ENCODE measurements around the gene TAF15. TPM values are rescaled to one million over a fixed set of nuclear protein-coding genes. Genes with fewer than 3 reads are reported as not detected.

TAF15 gene
- total and polyA plus RNA-seq, 3 experiments from 2014 or later = 21.5 to 291 (median 274) TPM

GRCh38 chr17:35847633-35848373 is 38.5 kb downstream of the TAF15 start:
- H3K27me3 ChIP-seq (ENCODE audit: insufficient read depth, low read length, poor library complexity, severe bottlenecking) = no peaks in the 10 kb centered on the region
- H3K4me1 ChIP-seq (ENCODE audit: insufficient read depth, low read length) = peaks cover 6% of the 10 kb centered on the region
- H3K9me3 ChIP-seq (ENCODE audit: low read length) = no peaks in the 10 kb centered on the region
- no peak overlapping the region for H3K4me3 Mint-ChIP-seq
- no peak for DNase-seq
- peaks cover 7 to 68% (median 21%) of the 10 kb centered on the region in 3 donors for H3K36me3 Mint-ChIP-seq
- H3K27ac Mint-ChIP-seq = peak overlapping the region; percentile 4 to 87 (median 58)
- H3K4me1 Mint-ChIP-seq = peaks cover 17 to 26% (median 24%) of the 10 kb centered on the region in 3 donors
- ChIA-PET CTCF (interaction anchor here (1.1 to 4.8 kb wide), 13 partner anchors 10 to 302 kb away, joined by 3 to 44 read pairs (median 5); no protein-coding TSS in a partner anchor), POLR2A (interaction anchor here (0.6 to 1.0 kb wide), 2 partner anchors 38 to 86 kb away, joined by 3 read pairs; no protein-coding TSS in a partner anchor)
- H3K36me3 ChIP-seq (ENCODE audit: insufficient read depth, low read length) = peaks cover 39% of the 10 kb centered on the region
- no peaks in the 10 kb centered on the region for H3K27me3 Mint-ChIP-seq
- H3K9me3 Mint-ChIP-seq = no peaks in the 10 kb centered on the region
- H3K27ac ChIP-seq (ENCODE audit: low read depth, low read length) = no peak overlapping the region
- no peak overlapping the region for H3K4me3 ChIP-seq (ENCODE audit: low read length)

GRCh38 chr17:35849469-35850348 is 40.4 kb downstream of the TAF15 start:
- no peaks in the 10 kb centered on the region for H3K9me3 ChIP-seq (ENCODE audit: low read length)
- H3K36me3 ChIP-seq (ENCODE audit: insufficient read depth, low read length) = peaks cover 24% of the 10 kb centered on the region
- no peaks in the 10 kb centered on the region for H3K27me3 ChIP-seq (ENCODE audit: insufficient read depth, low read length, poor library complexity, severe bottlenecking)
- Mint-ChIP-seq H3K36me3 (peaks cover 3 to 60% (median 14%) of the 10 kb centered on the region in 3 donors), H3K9me3 (no peaks in the 10 kb centered on the region), H3K4me3 (peak overlapping the region in 5 of 7 donors; percentile 11 to 57 (median 22)), H3K27me3 (no peaks in the 10 kb centered on the region), H3K27ac (peak overlapping the region; percentile 14 to 82 (median 62)), H3K4me1 (peaks cover 29 to 33% (median 33%) of the 10 kb centered on the region in 3 donors)
- CTCF ChIA-PET = interaction anchor here (0.6 to 4.8 kb wide), 33 partner anchors 9 to 635 kb away, joined by 3 to 44 read pairs (median 5); partner anchors contain the start of genes CCL5 and HEATR9
- no peak overlapping the region for H3K4me3 ChIP-seq (ENCODE audit: low read length)
- H3K4me1 ChIP-seq (ENCODE audit: insufficient read depth, low read length) = peaks cover 6% of the 10 kb centered on the region
- DNase-seq = peak; percentile 35 to 79 (median 41)
- no peak overlapping the region for H3K27ac ChIP-seq (ENCODE audit: low read depth, low read length)
- POLR2A ChIA-PET = interaction anchor here (0.6 to 1.9 kb wide), 4 partner anchors 17 to 299 kb away, joined by 3 to 7 read pairs (median 5); partner anchors contain the start of gene HEATR9

GRCh38 chr17:35855965-35856364 is 46.7 kb downstream of the TAF15 start:
- DNase-seq = no peak
- Mint-ChIP-seq H3K4me1 (peaks cover 47 to 54% (median 51%) of the 10 kb centered on the region in 3 donors), H3K36me3 (peaks cover 3 to 41% (median 8%) of the 10 kb centered on the region in 3 donors), H3K4me3 (peak overlapping the region in 2 of 7 donors; percentile 0 to 20), H3K27ac (peak overlapping the region; percentile 30 to 94 (median 80)), H3K9me3 (no peaks in the 10 kb centered on the region), H3K27me3 (no peaks in the 10 kb centered on the region)
- no peaks in the 10 kb centered on the region for H3K9me3 ChIP-seq (ENCODE audit: low read length)
- H3K27me3 ChIP-seq (ENCODE audit: insufficient read depth, low read length, poor library complexity, severe bottlenecking) = no peaks in the 10 kb centered on the region
- POLR2A ChIA-PET = interaction anchor here (0.8 to 1.5 kb wide), 3 partner anchors 14 to 23 kb away, joined by 3 to 6 read pairs (median 3); no protein-coding TSS in a partner anchor
- H3K4me3 ChIP-seq (ENCODE audit: low read length) = no peak overlapping the region
- H3K27ac ChIP-seq (ENCODE audit: low read depth, low read length) = no peak overlapping the region
- H3K36me3 ChIP-seq (ENCODE audit: insufficient read depth, low read length) = no peaks in the 10 kb centered on the region
- peaks cover 5% of the 10 kb centered on the region for H3K4me1 ChIP-seq (ENCODE audit: insufficient read depth, low read length)
- CTCF ChIA-PET = interaction anchor here (1.1 to 2.3 kb wide), 6 partner anchors 10 to 113 kb away, joined by 3 to 6 read pairs (median 4); no protein-coding TSS in a partner anchor

- ChIA-PET POLR2A (interaction anchor here (0.8 to 1.5 kb wide), 3 partner anchors 13 to 22 kb away, joined by 3 to 6 read pairs (median 3); no protein-coding TSS in a partner anchor), CTCF (interaction anchor here (0.8 to 1.6 kb wide), 6 partner anchors 9 to 113 kb away, joined by 3 to 5 read pairs (median 4); no protein-coding TSS in a partner anchor)
- no peaks in the 10 kb centered on the region for H3K27me3 Mint-ChIP-seq
Measured at GRCh38 chr17:35856603-35857002, 47.3 kb downstream of the TAF15 start.

GRCh38 chr17:35864853-35865252 is 55.6 kb downstream of the TAF15 start:
- no peaks in the 10 kb centered on the region for H3K36me3 ChIP-seq (ENCODE audit: insufficient read depth, low read length)
- Mint-ChIP-seq H3K4me3 (no peak overlapping the region), H3K4me1 (peaks cover 31 to 51% (median 40%) of the 10 kb centered on the region in 3 donors), H3K27ac (peak overlapping the region in 2 of 8 donors; percentile 39 to 47), H3K27me3 (no peaks in the 10 kb centered on the region), H3K9me3 (no peaks in the 10 kb centered on the region), H3K36me3 (peaks cover 6 to 57% (median 10%) of the 10 kb centered on the region in 3 donors)
- no peak overlapping the region for H3K4me3 ChIP-seq (ENCODE audit: low read length)
- POLR2A ChIA-PET = interaction anchor here (0.6 to 1.5 kb wide), 3 partner anchors 13 to 59 kb away, joined by 3 to 4 read pairs (median 3); partner anchors contain the start of gene CCL5
- CTCF ChIA-PET = interaction anchor here (0.9 to 2.7 kb wide), 7 partner anchors 8 to 284 kb away, joined by 3 to 10 read pairs (median 3); no protein-coding TSS in a partner anchor
- no peaks in the 10 kb centered on the region for H3K27me3 ChIP-seq (ENCODE audit: insufficient read depth, low read length, poor library complexity, severe bottlenecking)
- H3K27ac ChIP-seq (ENCODE audit: low read depth, low read length) = no peak overlapping the region
- H3K9me3 ChIP-seq (ENCODE audit: low read length) = no peaks in the 10 kb centered on the region
- H3K4me1 ChIP-seq (ENCODE audit: insufficient read depth, low read length) = no peaks in the 10 kb centered on the region
- DNase-seq = peak in 1 of 5 donors; percentile 13

More at GRCh38 chr17:35856603-35857002, 47.3 kb downstream of the TAF15 start:
- no peak overlapping the region for H3K4me3 Mint-ChIP-seq
- H3K4me1 Mint-ChIP-seq = peaks cover 42 to 49% (median 47%) of the 10 kb centered on the region in 3 donors
- no peak overlapping the region for H3K27ac ChIP-seq (ENCODE audit: low read depth, low read length)
- peak overlapping the region in 6 of 8 donors; percentile 2 to 84 (median 58) for H3K27ac Mint-ChIP-seq
- H3K9me3 ChIP-seq (ENCODE audit: low read length) = no peaks in the 10 kb centered on the region
- H3K9me3 Mint-ChIP-seq = no peaks in the 10 kb centered on the region
- H3K4me3 ChIP-seq (ENCODE audit: low read length) = no peak overlapping the region
- H3K27me3 ChIP-seq (ENCODE audit: insufficient read depth, low read length, poor library complexity, severe bottlenecking) = no peaks in the 10 kb centered on the region
- no peaks in the 10 kb centered on the region for H3K36me3 ChIP-seq (ENCODE audit: insufficient read depth, low read length)
- peaks cover 0 to 40% (median 12%) of the 10 kb centered on the region in 3 donors for H3K36me3 Mint-ChIP-seq
- no peak for DNase-seq
- peaks cover 5% of the 10 kb centered on the region for H3K4me1 ChIP-seq (ENCODE audit: insufficient read depth, low read length)

- no peaks in the 10 kb centered on the region for H3K9me3 Mint-ChIP-seq
- POLR2A ChIA-PET = interaction anchor here (0.5 to 1.5 kb wide), 7 partner anchors 11 to 59 kb away, joined by 3 to 7 read pairs (median 3); partner anchors contain the start of genes CCL5 and TAF15
Measured at GRCh38 chr17:35865412-35866340, 56.4 kb downstream of the TAF15 start.

More at GRCh38 chr17:35865412-35866340, 56.4 kb downstream of the TAF15 start:
- Histone ChIP-seq H3K9me3 (ENCODE audit: low read length) (no peaks in the 10 kb centered on the region), H3K36me3 (ENCODE audit: insufficient read depth, low read length) (peaks cover under 1% of the 10 kb centered on the region), H3K4me3 (ENCODE audit: low read length) (no peak overlapping the region), H3K27me3 (ENCODE audit: insufficient read depth, low read length, poor library complexity, severe bottlenecking) (no peaks in the 10 kb centered on the region), H3K4me1 (ENCODE audit: insufficient read depth, low read length) (peaks cover under 1% of the 10 kb centered on the region), H3K27ac (ENCODE audit: low read depth, low read length) (no peak overlapping the region)
- Mint-ChIP-seq H3K36me3 (peaks cover 7 to 61% (median 11%) of the 10 kb centered on the region in 3 donors), H3K4me3 (no peak overlapping the region), H3K27ac (peak overlapping the region in 7 of 8 donors; percentile 48 to 85 (median 66)), H3K4me1 (peaks cover 33 to 56% (median 43%) of the 10 kb centered on the region in 3 donors), H3K27me3 (no peaks in the 10 kb centered on the region)
- CTCF ChIA-PET = interaction anchor here (1.0 to 2.7 kb wide), 4 partner anchors 9 to 283 kb away, joined by 3 to 10 read pairs (median 4); no protein-coding TSS in a partner anchor
- no peak for DNase-seq

Measured in CD8-positive, alpha-beta memory T cell (primary cell).